Umbilical cord (tissue), 2 donors: ENCODE results near the gene MRGPRF. TPM values are rescaled to one million over a fixed set of nuclear protein-coding genes. Genes with fewer than 3 reads are reported as not detected.
"Not testable (repeated sequence)": the region's sequence is repeated elsewhere in the genome, so short reads cannot be mapped to it uniquely, and the experiment has no call there.

Experiments
- DNase-seq: peaks from one replicate; pipeline ENCODE4 v3.0.0-alpha.2; 2015; ENCODE audit warnings: low spot score
- total RNA-seq: library from RNA; depleted of rRNA; stranded (reverse); fragments of >200 nt; gene quantifications from one replicate; pipeline ENCODE4 v1.2.3, GENCODE V29; 2014; ENCODE audit warnings: low replicate concordance; ENCODE audit not compliant: insufficient read depth

MRGPRF gene
- total RNA-seq, 1 donor from 2014 or later = 38.8 TPM

DNA sequence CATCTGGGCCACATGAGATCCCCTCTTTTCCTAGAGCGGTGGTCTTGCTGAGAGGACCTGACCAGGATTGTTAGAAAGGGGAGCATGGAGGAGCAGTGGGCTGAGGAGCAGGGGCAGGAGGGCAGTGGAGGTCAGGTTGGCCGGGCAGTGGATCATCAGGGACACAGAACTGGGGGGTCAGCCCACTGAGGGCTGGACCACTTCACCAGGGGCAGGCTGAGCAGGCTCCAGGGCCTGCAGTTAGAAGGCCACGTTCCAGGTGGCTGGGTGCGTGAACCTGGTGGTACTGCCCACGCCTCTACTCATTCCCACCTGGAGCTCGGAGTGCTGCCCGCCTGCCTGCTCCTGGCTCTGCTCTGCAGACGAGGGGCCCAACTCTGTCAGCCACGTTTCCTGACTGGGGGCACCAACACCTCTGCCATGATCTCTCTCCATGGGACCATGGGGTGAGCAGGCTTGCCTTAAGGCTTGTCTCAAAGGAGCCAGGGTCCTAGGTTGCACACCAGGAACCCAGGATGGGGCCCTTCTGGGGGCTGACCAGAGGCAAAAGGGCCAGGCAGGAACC, 9.7 kb downstream of the MRGPRF start:
- DNase-seq = no peak

DNA sequence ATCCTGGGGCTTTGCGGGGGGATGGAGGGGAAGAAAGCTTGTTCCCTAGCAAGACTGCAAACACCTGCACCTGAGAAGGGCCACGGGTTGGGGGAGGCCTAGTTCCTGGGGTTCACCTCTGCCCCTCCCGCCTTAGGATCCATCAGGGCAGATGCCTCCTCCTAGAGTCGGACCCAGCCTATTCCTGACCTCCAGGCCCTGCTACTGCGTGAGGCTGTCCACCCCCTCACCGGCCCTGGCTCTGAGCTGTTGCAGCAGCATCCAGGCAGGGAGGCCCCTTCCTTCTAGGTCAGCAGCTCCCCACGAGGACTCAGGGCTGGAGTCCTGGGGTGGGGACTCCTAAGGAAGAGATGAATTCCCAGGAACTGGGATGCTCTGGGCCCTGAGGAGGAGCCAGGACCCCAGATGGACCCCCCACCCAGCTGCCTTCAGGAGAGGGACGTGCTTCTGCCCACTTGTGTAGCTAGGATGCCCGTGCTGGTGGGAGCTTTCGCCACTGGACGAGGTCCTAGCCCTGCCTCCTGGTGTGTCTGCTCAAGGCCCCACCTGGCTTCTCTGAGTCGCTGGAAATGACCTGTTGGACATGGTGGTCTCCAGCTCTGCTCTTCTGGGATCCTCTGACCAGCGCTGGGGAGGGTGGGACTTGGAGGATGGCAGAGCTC, 10.3 kb downstream of the MRGPRF start:
- DNase-seq = no peak

DNA sequence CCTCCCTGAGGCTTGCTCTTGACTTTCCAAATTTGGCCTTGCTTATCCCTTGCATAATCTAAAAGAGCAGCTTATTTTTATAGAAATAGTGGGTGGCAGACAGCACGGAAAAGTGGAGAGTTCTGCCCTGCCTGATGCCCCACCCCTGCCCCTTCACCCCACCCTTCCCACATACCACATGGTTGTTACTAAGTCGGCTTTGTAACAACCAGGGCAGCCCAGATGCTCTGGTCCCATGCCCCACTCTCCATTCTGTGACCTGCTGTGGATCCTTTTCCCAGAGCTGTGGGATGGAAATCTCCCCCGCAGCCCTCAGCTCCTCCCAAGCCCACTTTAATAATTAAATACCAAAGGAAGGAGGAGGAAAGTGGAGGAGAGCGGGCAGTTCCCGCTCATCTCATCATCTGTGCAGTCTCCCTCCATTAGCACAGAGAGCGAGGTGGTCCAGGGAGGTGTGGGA, 10.9 kb downstream of the MRGPRF start:
- DNase-seq = no peak

DNA sequence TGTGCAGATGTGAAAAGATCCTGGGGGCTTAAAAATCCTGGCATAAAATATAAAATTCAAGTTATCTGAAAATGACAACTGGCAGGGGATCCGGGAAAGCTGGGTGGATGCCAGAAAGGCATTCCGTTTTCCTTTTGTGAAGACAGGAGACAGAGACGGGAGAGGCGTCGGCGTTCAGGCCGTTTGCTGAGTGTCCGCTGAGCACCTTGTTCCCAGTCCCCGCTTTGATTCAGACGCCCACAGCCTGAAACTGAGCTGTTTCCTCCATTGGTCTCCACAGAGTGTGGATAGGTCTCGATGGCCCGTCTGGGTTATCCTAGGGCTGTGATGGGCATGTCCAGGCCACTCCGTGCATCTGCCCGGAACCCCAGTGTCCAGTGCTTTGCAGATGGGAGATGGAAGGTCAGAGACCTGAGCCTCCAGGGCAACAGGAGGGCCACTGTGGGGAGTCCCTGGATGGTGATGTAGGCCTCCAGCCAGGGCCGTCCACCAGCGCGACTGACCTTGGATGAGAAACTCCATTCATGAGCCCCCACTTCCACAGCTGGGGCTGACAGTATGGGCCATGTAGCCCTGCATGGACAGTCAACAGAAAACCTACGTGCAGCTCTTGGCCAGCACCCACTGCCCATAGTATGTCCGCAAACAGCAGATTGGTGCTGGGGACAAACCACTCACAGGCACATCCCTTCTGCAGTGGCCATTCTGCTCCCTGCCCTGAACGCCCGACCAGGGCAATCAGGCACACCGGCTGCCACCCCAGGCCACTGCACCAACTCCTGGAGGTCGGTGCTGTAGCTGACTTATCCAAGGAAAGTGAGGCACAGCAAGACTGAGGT, 11.6 kb downstream of the MRGPRF start:
- DNase-seq = peak; percentile 52

DNA sequence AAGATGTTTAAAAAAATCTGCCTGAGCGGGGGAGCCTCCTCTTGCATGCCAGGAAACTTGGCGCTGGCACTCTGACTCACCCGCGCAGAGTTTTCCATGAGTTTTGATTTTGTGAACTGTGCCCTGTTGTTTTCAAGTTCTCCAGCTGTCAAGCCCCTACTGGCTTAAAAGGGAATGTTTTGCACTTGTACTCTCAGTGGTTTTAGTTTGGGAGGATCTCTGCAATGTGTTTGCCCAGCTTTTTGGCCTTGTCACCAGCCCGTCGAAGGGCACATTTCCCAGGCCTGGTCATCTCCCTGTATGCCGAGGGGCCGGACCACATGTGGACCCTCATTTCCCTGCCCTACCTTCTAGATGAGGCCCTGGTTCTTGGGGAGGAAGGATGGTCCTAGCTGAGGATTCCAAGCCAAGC, 12.2 kb downstream of the MRGPRF start:
- peak; percentile 87 for DNase-seq

DNA sequence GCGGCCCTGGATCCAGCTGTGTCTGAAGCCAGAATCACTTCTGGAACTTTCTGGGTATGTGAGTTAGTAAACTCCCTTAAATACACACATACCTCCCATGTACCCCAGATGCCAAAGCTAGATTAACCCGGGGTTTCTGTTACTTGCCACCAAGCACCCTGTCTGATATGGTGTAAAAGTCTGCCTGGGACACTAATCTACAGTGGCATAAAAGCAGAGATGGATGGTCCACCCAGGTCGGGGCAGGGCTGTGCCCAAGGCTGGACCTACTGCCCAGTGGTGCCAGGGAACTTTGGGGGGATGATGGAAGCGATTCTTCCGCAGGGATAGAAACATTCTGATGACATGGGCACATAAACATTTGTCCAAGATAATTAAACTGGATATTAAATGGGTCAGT, 12.7 kb downstream of the MRGPRF start:
- no peak for DNase-seq

DNA sequence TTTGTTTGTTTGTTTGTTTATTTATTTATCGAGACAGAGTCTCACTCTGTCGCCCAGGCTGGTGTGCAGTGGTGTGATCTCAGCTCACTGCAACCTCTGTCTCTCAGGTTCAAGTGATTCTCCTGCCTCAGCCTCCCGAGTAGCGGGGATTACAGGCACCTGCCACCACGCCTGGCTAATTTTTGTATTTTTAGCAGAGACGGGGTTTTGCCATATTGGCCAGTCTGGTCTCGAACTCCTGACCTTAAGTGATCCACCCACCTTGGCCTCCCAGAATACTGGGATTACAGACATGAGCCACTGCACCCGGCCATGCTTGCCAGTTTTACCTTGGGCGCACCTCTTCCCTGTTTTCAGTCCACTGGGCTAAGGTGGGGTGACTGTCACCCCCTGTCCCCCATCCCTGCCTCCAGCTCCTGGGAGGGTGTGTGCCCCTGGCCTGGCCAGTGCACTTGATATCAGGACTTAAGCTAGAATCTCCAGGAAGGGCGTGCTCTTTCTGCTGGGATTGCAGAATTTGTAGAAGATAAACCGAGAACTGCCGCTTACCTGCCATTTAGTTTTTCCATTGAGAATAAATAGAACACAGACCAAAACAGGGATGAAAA, 13.2 kb downstream of the MRGPRF start:
- DNase-seq = not testable (repeated sequence)

DNA sequence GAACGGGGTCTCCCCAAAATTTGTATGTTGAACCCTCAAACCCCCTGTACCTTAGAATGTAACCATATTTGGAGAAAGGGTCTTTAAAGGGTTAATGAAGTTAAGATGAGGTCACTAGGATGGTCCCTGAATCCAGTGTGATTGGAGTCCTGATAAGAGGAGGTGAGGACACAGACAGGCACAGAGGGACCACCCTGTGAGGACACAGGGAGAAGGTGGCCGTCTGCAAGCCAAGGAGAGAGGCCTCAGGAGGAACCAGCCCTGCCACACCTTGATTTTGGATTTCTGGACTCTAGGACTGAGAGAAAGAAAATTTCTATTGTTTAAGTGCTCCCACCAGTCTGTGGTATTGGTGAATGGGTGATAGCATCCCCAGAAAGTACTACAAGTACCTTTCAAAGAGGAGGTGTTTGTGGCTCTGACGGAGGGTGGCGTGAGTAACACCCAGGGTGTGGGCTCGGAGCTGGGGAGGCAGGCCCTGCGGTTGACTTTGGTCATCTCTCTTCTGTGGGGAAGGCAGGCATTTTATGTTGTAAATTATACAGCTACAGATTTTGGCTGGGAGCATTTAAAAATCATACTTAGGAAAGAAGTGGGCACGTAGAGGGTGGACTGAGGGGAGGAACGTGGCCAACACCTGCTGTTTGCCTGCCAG, 13.8 kb downstream of the MRGPRF start:
- DNase-seq = no peak

DNA sequence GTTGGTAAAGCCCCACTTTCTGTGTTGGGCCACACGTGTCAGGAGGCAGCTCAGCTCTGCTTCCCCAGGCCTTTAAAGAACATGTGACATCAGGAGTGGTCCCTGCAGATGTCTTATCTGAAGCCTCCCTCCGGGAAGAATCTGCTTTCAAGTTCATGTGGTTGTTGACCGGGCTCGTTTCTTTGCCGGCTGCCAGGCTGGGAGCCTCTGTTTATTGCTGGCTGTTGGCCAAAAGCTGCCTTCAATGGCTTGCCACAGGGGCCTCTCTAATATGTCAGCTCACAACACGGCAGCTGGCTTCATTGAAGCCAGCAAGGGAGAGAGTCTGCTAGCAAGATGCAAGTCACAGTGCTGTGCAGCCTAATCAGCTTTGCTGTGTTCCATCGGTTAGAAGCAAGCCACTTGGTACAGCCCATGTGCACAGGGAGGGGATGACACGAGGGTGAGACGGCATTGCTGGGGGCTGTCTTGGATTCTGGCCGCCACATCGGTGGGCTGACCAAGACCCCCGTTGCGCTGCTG, 14.6 kb downstream of the MRGPRF start:
- DNase-seq = peak; percentile 78

DNA sequence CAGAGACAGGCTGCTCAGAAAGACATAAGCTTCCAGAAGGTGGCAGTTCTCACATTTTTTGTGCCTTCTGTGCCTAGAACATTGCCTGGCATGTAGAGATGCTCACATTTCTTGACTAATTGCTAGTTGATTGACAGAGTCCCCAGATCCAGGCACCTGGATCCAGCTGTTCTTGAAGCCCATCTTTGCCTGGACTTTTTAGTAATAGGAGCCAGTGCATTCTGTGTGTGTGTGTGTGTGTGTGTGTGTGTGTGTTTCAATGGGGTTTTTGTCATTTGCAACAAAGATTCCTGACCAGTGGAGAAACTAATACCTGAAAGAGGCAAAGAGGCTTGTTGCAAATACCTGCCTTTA, 15.1 kb downstream of the MRGPRF start:
- DNase-seq = no peak

DNA sequence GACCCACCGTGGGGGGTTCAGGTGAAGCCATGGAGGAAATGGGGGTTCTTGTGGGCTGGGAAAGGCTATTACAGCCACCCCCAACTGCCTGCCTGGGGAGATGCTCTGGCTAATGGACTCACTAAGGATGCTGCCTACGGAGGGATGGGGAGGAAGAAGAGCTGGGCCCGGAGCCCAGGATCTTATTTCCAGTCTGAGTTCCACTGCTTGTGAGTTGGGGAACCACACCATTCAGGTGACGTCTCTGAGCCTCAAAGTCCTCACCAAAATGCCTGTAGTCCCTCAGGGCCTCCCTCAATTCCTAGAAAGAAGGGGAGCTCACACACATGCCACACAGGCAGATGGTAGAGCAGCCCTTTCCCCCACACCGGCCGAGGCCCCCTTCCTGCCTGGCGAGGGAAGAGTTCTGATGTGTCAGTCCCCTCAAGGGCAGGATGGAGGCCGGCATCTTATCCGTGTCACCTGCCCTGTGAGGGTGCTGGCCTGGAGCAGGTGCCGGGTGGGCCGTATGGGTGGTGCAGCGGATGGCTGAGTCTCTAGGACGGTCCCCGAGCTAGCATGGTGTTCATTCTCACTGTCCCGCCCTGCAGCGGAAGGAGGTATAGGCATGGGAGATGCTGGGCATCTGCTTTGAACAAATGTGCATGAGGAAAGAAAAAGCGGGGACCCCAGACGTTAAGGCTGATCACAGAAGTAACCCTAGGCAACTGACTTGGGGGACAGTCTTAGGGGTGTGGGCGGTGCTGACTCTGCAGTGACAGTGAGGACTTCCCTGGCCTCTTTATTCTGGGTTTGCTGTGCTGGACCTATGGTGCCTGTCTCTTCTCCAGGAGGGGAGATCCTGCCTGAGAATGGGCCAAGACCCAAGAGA, 15.7 kb downstream of the MRGPRF start:
- no peak for DNase-seq

DNA sequence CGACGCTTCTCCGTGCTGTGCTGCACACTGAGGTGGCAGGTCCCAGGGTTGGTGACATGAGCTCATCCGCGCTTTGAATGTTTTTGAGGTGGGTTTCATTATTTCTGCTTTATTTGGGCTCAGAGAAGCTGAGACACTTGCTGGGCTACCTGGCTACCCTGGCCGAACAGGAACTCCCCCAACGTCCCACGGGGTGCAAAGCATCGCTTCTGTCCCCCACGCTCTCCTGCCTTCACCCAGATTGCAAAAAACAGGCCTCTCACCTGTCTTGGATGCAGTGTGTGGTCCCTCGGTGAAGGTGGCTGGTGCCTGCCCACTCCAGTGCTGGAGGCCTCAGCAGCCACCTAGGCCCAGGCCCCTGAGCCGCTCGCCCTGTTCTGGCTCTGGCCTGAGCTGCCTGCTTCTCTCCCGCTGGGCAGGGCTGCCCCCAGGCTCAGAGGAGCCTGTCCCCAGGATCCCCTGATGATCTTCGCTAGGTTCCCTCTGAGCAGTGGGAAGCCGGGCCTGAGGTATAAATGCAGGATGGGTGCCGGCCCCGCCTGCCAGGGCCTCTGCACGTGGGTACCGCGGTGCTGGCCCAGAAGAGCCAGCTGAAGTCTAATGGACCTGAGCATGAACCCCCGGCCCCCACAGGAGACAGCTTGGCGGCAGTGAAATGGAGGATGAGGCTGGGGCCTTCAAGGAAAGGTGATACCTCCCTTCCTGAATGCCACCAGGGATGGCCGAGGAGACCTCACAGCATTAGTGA, 16.5 kb downstream of the MRGPRF start:
- DNase-seq = no peak

DNA sequence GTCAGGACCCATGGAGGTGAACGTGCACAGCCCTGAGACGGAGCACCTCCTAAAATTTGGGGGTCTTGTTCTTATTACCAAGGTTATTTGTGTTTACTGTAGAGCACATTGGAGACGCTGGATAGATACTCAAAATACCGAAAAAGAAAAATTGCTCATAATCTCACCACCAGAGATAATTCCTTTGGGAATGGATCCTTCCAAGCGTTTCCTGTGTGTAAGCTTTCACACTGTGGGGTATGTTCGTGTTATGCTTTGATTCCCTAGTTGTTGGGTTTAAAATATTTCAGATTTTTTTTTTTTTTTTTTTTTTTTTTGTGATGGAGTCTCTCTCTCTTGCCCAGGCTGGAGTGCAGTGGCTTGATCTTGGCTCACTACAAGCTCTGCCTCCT, 18.2 kb downstream of the MRGPRF start:
- DNase-seq = no peak

DNA sequence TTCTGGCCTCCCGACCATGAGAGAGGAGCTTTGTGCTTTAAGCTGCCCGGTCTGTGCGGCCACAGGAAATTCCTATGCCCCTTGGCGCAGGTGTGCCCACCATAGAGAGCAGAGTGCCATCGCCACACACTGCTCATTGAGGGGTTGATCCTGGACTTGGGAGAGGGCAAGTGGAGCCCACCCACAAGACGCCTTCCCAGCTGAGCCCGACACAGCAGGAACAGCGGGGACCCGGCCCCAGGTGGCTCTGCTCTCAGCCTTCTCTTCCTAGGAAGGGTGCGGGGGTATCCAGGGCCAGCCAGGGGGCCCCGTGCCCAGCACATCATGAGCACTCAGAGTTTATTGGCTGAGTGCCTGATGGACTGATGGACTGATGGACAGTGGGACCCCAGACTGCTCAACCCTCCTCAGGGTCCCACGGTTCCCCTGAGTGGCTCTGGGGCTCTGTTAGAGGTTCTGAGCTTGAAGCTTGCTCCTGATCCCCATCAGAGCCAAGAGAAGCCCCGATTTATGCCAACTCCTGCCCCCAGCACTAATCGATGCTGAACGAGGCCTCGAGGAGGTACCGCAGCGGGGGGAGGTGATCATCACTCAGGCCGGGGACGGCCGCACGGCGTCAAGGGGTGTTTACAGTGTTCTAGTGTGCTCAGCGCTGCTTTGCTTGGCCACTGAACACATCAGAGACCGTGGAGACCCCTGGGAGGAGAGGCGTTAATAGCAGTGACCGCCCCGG, 18.7 kb downstream of the MRGPRF start:
- no peak for DNase-seq

DNA sequence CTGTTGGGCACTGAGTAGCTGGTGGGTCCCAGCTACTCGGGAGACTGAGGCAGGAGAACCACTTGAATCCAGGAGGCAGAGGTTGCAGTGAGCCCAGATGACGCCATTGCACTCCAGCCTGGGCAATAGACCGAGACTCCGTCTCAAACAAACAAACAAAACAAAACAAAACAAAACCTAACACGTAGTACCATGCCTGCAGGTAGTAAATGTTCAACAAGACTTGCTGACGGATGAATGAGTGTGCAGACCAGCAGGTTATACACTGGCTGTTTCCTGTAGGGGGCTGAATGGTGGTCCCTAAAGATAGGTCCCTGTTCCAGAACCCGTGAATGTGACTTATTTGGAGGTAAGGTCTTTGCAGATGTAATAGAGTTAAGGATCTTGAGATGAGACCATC, 19.5 kb downstream of the MRGPRF start:
- DNase-seq = no peak

DNA sequence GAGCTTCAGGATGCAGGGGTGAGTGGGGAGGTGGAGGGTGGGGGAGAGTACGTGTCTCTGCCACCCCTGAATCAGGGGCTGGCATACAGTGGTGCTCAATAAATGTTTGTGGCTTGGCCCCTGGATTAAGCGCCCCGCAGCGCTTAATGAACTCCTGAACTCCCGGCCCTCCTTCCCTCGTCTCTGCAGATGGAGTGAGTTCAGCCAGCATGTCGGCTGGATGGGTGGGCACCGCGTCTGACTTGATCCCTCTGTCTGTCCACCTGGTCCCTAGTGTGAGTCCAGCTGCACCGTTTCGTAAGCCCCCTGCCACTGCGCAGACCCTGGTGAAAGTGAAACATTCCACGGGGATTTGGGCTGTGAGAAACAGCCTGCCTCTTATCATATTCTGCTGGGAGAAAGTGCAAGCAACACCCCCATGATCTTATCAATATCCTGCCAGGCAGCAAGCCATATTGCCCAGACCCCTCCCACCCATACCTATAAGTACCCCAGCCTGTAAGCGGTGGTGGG, 20.2 kb downstream of the MRGPRF start:
- DNase-seq = no peak

DNA sequence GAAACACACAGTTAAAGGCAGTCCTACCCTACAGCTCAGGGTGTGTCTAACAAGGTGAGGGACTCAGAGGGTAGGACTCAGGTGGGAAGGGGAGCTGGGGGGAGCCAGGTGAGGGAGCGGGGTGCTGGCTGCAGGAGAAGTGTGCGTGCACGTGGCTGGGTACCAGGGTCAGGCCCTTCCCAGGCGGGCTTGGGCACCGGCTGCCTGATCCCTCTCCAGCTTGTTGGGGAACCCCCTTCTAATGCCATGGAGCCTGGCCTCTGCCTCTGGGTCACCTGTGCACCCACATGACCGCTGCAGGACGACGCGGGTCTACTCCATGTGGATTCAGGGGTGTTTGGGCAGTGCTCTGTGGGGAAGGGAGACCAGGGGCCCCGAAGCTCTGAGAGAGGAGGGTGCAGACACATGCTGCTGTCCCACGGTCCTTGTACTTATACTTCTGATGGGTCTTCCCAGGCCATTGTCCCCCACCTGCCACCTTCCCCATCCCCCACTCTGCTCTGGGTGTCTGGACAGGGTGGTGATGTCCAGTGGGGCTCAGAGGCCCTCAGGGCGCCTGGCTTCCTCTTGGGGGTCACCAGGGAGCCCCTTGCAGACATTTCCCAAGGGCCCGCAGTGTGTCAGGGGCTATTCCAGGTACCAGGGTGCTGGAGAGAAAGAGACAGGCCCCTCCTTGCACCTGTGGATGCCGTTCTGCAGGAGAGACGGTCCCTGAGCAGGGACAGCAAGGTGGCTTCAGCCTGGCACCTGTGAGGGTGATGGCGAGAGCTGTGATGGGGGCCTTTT, 21.9 kb downstream of the MRGPRF start:
- DNase-seq = no peak

DNA sequence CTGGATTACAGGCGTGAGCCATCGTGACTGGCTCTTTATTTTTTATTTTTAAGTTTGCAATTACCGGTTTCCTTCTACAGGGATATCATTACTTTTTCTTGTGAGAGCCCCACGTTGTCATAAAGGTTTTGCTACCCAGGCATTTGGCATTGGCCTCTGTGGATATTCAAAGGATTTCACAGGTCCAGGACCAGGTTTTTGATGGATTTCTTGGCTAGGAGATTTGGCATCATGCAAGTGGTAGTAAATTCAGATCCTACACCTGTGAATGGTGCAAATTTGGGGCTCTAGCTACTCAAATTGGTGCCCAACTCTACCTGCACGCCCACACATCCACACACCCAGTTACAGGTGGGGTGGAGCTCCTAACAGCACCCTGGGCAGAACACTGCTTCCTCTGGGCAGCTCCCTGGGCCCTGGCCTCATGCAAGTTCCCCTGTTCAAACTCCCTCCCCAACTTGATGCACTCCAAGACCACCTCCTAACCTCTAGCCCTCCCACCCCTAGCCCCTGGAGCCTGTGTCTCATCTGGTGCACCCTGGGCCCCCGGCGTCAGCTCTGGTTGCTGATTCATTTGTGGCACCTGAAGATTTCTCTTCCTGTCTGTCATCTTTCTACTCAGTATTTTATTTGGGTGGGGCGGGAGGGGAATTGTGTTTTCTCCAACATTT, 23.0 kb downstream of the MRGPRF start:
- no peak for DNase-seq
